Raji (cell line): Measurements from ENCODE around the gene WSB1.

ENCODE experiments used
- POLR2A ChIP-seq: IDR thresholded peaks from 2 replicates; pipeline ENCODE4 v1.6.1; 2011; ENCODE audit warnings: low read depth, low read length, control low read depth; ENCODE audit not compliant: insufficient read depth

WSB1 gene

GRCh38 chr17:27268394-27269085 is 25.4 kb upstream of the WSB1 start:
- TF ChIP-seq POLR2A, result no peak

GRCh38 chr17:27269201-27269600 is 24.7 kb upstream of the WSB1 start:
- no peak for TF ChIP-seq POLR2A

GRCh38 chr17:27269974-27270373 is 23.9 kb upstream of the WSB1 start:
- TF ChIP-seq POLR2A, result no peak

GRCh38 chr17:27276653-27277156 is 17.2 kb upstream of the WSB1 start:
- no peak for TF ChIP-seq POLR2A

GRCh38 chr17:27280527-27280926 is 13.4 kb upstream of the WSB1 start:
- TF ChIP-seq POLR2A, result no peak

- TF ChIP-seq POLR2A, result no peak
Observed at GRCh38 chr17:27281438-27281837, 12.5 kb upstream of the WSB1 start.

GRCh38 chr17:27282054-27282551 is 11.8 kb upstream of the WSB1 start:
- TF ChIP-seq POLR2A, result no peak

- TF ChIP-seq POLR2A, result no peak
Observed at GRCh38 chr17:27283060-27283459, 10.9 kb upstream of the WSB1 start.

GRCh38 chr17:27283751-27284150 is 10.2 kb upstream of the WSB1 start:
- no peak for TF ChIP-seq POLR2A

- no peak for TF ChIP-seq POLR2A
Observed at GRCh38 chr17:27284811-27285415, 9.0 kb upstream of the WSB1 start.

- TF ChIP-seq POLR2A, result no peak
Observed at GRCh38 chr17:27285516-27285915, 8.4 kb upstream of the WSB1 start.

- TF ChIP-seq POLR2A, result no peak
Observed at GRCh38 chr17:27288183-27288582, 5.7 kb upstream of the WSB1 start.

- no peak for TF ChIP-seq POLR2A
Observed at GRCh38 chr17:27289856-27290255, 4.1 kb upstream of the WSB1 start.

GRCh38 chr17:27290916-27291598 is 2.9 kb upstream of the WSB1 start:
- TF ChIP-seq POLR2A, result no peak

- no peak for TF ChIP-seq POLR2A
Observed at GRCh38 chr17:27293359-27293897, 486 bp upstream of the WSB1 start.

GRCh38 chr17:27294689-27295630 is 1.0 kb downstream of the WSB1 start:
- no peak for TF ChIP-seq POLR2A
